ENCODE data around the gene ATRIP. TPM values are rescaled to one million over a fixed set of nuclear protein-coding genes. Genes with fewer than 3 reads are reported as not detected.

The ATRIP gene
- total and polyA plus RNA-seq, 2 of the 4 experiments (the other 2 are of a cell fraction), result 6.8 to 10.8 TPM

GRCh38 chr3:48435774-48436476 lies 10.6 kb upstream of the ATRIP start (continued):
- TF ChIP-seq CEBPB (IDR thresholded peaks at IDR 0.05; ENCODE audit: low read depth, low read length) (no peak), MAZ (IDR thresholded peaks at IDR 0.05; ENCODE audit: borderline replicate concordance, low read depth, low read length) (no peak)

GRCh38 chr3:48436477-48436787 lies 10.1 kb upstream of the ATRIP start:
- Histone ChIP-seq H3K4me1 (ENCODE audit: control insufficient read depth, insufficient read depth, low read length) (0 out of 2 replicates have a peak, but pooled peaks cover 2% of the 10 kb centered on the region), H2AK5ac (ENCODE audit: low read depth, low read length) (no peak overlapping the region), H4K20me1 (ENCODE audit: insufficient read depth, low read length) (no peaks in the 10 kb centered on the region; the same call in 1 of the 2 replicates), H2BK5ac (ENCODE audit: low read depth, low read length, poor library complexity, severe bottlenecking) (no peak overlapping the region), H4K8ac (ENCODE audit: low read depth in 2 of 2, low read length in 2 of 2) (no peak overlapping the region), H3K9ac (ENCODE audit: low read depth, low read length) (no peak overlapping the region), H3K27ac (ENCODE audit: insufficient read depth, low read length) (no peak overlapping the region), H3K27me3 (ENCODE audit: control insufficient read depth, insufficient read depth, low read length) (no peaks in the 10 kb centered on the region), H3K79me1 (ENCODE audit: low read depth in 1 of 2, low read length in 2 of 2) (peaks cover 20 to 35% of the 10 kb centered on the region in 2 experiments), H4K91ac (ENCODE audit: insufficient read depth, low read depth, low read length) (no peak overlapping the region), H3K4ac (ENCODE audit: low read depth, low read length) (no peak overlapping the region), H2AFZ (replicated peaks; ENCODE audit: low read length, poor library complexity) (no peak overlapping the region), H3K36me3 (ENCODE audit: control insufficient read depth, insufficient read depth, low read length) (peaks cover 18% of the 10 kb centered on the region), H2BK120ac (ENCODE audit: low read depth, low read length) (no peak overlapping the region), H3K4me3 (ENCODE audit: insufficient read depth, low read depth, low read length) (no peak overlapping the region), H3K18ac (ENCODE audit: low read depth, low read length) (no peak overlapping the region), H3K56ac (ENCODE audit: extremely low read depth, insufficient read depth, low read length) (no peak overlapping the region), H2AK9ac (replicated peaks; ENCODE audit: low read depth, low read length, poor library complexity) (no peak overlapping the region), H3K9me3 (ENCODE audit: control insufficient read depth, insufficient read depth, low read length) (no peaks in the 10 kb centered on the region), H3K4me2 (ENCODE audit: low read depth, low read length) (no peak overlapping the region), H3K14ac (replicated peaks; ENCODE audit: low read depth, low read length) (no peak overlapping the region), H3K9me1 (ENCODE audit: insufficient read depth, low read length) (0 out of 2 replicates have a peak, but pooled peaks cover 4% of the 10 kb centered on the region), H2BK15ac (ENCODE audit: low read depth, low read length) (no peak overlapping the region), H4K5ac (ENCODE audit: low read depth, low read length) (no peak overlapping the region), H2BK20ac (ENCODE audit: low read depth, low read length) (no peak overlapping the region), H3K23ac (ENCODE audit: low read depth, low read length) (no peak overlapping the region)
- intact Hi-C loops (cut with micrococcal nuclease) (loop anchor here (1.0 kb wide), 4 partner anchors 34 to 242 kb away; no protein-coding TSS in a partner anchor), in situ Hi-C loops (cut with MboI; ENCODE audit: low sequenced_read_pairs) (loop anchor here (5.0 kb wide), 2 partner anchors 34 to 164 kb away; no protein-coding TSS in a partner anchor), dilution Hi-C loops (cut with HindIII; ENCODE audit: low sequenced_read_pairs, unreplicated experiment) (no loop called here)
- TF ChIP-seq RCOR1 (IDR thresholded peaks at IDR 0.05; ENCODE audit: insufficient replicate concordance, low read length) (no peak), MAZ (IDR thresholded peaks at IDR 0.05; ENCODE audit: borderline replicate concordance, low read depth, low read length) (no peak)
- no peak for DNase-seq
- ChIA-PET POLR2A (ENCODE audit: unreplicated experiment) (interaction anchor here (1.1 kb wide), 1 partner anchor 36 kb away, joined by 4 read pairs; no protein-coding TSS in a partner anchor), CTCF (interaction anchor here (0.6 to 2.4 kb wide), 34 partner anchors 9 to 1150 kb away, joined by 3 to 65 read pairs (median 4); partner anchors contain the start of genes ATRIP and CDC25A)
- BruUV-seq (replicated peaks), result no TSS peak
- 100% methylated on average over 1 of the region's 1 CpG; no CpG with 5 or more reads in 1 of the 2 experiments for WGBS, 2 experiments (ENCODE audit: extremely low coverage in 2 of 2, insufficient read length in 1 of 2)
- ATAC-seq (ENCODE audit: low read depth), result no peak

All from IMR-90 (cell line).